ENCODE results near the gene EIF3D.

Gene EIF3D

DNA sequence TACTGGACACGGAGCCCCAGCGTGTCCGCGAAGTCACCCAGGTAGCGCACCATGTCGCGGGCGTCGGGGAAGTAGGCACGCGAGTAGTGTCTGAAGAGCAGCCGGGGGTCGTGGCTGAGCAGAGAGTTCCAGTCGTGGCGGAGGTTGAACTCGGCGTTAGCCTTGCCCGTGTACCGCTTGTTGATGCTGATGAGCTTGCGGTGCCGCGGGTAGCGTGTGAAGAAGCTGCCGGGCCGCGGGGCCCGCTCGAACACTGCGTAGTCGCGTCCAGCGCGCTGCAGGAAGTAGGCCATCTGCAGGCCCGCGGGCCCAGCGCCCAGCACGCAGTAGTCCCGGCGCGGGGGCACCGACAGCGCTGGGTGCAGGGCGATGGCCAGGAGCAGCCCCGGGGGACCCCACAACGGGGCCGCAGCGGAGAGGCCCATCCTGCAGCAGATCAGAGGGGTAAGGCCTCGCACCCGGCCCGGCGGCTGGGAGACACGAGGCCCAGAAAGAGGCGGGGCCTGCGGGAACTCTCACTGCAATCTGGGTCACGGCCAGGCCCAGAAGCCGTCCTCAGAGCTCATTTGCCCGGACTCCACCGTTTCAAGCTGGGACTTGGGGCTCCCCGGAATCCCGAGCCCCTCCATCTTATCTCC lies 22.8 kb downstream of the EIF3D start:
- DNase-seq = no peak

GRCh38 chr22:36497910-36498665 lies 30.9 kb downstream of the EIF3D start:
- no peak for DNase-seq

GRCh38 chr22:36493690-36494110 lies 35.3 kb downstream of the EIF3D start:
- no peak for DNase-seq

DNA sequence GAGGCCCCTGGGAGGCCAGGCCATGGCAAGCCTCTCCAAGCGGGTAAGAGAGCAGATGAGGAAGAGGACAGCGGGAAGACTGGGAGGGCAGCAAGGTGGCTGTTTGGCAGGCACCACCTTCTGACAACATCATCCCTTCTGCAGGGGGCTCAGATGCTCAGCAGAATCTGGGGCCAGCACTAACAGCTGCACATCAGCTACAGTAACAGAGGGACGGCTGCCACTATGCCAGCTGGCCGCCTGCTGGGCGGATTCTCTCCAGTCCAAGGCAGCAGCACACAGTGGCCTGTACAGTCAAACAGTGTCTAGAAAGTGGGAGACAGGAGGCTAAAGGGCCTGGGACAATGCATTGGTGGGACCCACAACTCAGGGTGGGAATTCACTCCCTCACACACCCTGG lies 36.9 kb downstream of the EIF3D start:
- no peak for DNase-seq

GRCh38 chr22:36491155-36491554 lies 37.8 kb downstream of the EIF3D start:
- no peak for DNase-seq

- DNase-seq = peak; percentile 15
Measured at GRCh38 chr22:36486619-36487384, 42.2 kb downstream of the EIF3D start.

DNA sequence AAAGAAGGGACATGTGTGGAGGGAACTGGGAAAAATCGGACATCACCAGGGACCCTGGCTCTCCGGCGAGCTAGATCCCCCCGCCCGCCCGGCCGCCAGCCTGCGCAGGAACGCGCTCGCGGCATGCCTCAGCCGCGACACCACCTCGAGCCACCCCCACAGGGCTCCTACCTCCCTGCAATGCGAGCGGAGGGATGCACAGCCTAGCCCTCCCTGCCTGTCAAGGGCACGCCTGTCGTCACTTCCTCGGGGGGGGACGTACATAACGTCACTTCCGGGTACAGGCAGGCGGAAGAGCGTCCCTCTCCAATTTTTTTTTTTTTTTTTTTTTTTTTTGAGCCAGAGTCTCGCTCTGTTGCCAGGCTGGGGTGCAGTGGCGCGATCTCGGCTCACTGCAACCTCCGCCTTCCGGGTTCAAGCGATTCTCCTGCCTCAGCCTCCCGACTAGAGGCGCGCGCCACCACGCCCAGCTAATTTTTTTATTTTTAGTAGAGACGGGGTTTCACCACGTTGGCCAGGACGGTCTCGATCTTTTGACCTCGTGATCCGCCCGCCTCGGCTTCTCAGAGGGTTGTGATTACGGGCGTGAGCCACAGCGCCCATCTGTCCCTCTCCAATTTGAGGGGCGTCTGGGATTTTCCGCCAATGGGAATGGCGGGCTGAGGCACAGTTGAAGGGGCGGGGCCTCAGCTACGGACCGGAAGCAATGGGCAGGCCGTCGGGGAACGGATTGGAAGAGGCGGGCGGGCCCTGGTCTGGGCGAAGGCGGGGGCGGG lies 47.4 kb downstream of the EIF3D start, which contains the start of gene TXN2:
Gene TXN2, minus strand, starts transcription at position 248 of the 776 bp plus-strand sequence. CDS start 803 bp downstream, outside the sequence.
- DNase-seq = peak; percentile 93

GRCh38 chr22:36480941-36481392 lies 48.0 kb downstream of the EIF3D start:
- DNase-seq = no peak

DNA sequence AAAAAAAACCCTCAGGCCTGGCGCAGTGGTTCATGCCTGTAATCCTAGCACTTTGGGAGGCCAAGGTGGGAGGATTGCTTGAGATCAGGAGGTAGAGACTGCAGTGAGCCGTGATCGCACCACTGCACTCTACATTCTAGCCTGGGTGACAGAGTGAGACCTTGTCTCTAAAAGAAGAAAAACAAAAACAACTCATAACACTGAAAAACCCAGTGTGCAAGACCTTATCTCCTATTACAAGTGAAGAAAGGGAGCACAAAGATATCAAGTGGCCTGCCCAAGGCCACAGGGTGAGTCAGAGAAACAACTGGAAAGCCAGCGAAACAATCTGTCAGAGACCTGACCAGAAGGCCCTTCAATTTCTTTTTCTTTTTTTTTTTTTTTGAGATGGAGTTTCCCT lies 50.0 kb downstream of the EIF3D start:
- DNase-seq = no peak

DNA sequence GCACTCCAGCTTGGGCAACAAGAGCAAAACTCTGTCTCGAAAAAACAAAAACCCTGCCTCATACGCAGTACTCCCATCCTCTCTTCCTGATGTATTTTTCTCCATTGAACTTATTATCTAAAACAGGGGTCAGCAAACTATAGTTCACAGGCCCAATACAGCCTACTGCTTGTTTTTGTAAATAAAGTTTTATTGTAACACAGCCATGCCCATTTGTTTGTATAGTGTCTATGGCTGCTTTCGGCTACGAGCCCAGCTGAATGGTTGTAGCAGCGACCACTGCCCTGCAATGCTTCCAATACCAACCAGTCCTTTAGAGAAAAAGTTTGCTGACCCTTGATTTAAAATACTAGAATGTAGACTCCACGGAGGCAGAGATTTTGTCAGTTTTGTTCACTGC lies 53.6 kb downstream of the EIF3D start:
- no peak for DNase-seq

DNA sequence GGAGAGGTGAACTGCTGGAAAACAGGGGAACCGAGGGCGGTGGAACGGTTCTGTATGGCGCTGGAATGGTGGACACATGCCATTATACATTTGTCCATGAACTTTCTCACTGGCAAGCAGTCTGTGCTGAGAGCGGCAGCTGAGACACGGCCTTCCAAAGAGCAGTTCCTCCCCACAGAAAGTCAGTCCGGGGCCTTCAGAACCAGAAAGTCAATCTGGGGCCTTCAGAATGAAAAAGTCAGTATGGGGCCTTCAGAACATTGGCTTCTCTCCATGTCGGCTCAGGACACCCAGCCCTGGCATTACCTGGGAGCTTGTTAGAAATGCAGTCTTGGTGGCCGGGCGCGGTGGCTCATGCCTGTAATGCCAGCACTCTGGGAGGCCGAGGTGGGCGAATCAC lies 56.3 kb downstream of the EIF3D start:
- DNase-seq = no peak

DNA sequence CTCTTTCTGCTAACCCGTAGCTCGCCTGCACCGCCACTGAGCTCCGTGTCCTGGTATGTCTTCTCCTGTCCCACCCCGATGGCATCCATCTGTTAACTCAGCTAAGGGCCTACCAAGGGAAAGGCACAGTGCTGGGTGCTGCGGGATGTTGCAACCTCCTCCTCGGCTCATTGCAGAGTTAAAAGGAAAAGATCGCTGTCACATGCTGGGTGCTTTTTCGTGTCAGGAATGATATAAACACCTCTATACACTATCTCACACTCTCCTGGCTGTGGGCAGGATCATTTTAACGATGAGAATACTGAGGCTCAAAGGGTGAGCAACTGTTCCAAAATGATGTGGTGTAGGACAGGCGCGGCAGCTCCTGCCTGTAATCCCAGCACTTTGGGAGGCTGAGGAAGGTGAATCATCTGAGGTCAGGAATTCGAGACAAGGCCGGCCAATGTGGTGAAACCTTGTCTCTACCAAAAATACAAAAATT lies 57.6 kb downstream of the EIF3D start:
- no peak for DNase-seq

DNA sequence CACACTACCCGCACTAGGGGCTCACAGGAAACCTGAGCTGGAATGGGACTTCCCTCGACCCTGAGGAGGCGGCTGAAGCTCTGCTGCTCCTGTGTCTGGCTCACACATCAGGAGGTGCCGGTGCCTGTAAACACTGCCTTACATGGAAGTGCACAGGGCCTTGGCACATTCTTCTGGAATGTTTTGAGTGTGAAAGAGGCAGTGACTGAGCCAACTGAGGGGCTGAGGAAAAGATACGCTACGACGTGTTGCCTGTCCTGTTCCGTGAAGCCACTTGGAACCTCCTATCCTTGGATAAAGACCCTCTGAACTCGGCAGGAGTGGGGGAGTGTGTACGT lies 58.0 kb downstream of the EIF3D start:
- DNase-seq = no peak

DNA sequence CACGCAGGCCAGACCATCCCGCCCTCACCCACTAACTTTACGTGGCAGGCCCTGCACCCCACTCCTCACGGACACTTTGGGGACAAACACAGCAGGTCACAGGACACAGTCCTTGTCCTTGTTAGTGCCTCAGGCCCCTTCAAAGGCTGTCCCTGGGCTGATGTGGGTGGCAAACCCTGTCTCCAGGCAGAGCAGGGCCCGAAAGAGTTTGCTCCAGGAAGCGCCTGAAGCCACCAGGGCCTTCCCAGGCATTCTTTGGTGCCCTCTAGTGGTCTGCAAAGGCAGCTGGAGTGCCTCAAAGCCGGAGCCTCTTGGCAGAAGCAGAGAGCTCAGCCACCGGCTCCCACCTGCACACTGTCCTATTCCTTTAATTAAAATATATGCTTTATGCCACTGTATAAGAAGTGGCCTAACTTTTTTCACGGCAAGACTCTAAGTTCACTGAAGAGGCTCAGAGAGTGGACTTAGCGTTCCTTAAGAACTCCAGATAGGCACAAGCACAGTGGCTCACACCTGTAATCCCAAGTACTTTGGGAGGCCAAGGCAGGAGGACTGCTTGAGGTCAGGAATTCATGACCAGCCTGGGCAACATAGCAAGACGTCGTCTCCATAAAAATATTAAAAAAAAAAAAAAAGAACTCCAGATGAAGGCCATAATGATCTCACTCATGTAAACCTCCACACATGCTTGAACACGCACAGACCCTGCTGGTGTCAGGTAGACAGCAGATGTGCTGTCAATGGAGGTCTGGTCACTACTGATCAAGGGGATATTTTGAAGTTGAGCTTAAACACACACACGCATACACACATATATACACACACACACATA lies 58.6 kb downstream of the EIF3D start:
- peak; percentile 70 for DNase-seq

DNA sequence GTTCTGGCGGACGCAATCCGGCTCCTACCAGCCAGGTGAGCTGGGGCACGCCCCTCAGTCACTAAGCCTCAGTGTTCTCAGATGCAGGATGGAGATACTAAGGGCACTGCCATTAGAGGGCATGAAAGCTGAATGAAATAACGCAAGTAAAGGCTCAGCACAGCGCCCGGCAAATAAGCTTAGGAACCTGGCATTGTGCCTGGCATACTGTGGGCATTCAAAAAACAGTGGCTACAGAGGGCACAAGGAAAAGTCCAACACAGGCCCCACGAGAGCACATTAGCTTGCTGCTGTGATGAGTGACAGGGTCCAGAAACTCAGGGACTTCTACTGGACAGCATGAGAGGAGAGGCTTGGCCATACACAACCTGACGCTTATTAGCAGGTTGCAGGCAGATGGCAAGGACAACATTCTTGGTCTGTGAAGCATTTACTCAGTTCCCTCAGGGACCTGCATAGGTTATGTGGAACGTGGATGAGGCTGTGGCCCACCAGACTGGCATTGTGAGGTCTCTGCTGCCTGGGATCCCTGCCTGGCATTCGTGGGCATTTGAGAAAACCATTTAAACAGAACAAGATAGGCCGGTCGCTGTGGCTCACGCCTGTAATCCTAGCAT lies 59.8 kb downstream of the EIF3D start:
- DNase-seq = no peak

DNA sequence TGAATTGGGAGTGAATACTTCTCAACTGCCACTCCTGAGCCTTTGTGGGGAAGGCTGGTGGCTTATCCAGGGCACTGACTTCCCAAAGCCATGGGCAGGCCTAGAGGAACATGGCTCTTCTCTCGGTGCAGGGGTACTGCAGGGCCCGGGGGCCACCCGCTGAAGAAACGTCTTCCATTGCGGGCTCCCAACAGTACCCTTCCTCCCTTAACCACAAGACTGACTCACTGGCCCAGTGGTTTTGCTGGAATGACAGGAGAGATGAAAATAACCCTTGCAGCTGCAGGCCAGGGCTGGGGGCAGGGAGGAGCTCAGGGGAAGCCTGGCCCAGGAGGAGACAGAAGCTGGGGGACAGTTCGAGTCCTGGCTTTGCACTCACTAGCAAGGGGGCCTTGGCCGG lies 61.0 kb downstream of the EIF3D start:
- no peak for DNase-seq

- no peak for DNase-seq
Measured at GRCh38 chr22:36467042-36467810, 61.7 kb downstream of the EIF3D start.

DNA sequence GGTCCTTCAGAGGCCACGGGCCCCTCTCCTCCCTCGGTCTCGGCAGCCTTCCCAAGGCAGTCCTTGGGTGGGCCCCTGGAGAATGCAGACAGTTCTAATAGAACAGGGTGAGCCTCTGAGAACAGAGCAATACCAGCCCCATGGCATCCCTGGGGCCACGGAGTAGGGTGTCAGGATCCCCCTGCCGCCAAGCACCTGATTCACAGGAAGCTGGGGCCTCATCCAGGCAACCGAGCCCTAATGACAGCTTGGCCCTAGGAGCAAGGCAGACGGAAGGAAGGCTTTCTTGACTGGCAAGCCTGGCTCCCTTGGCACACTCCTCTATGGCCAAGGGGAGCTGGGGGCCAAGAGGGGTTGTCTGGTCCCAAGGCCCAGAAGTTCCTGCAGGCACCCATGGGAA lies 62.7 kb downstream of the EIF3D start:
- no peak for DNase-seq

- DNase-seq = no peak
Measured at GRCh38 chr22:36465232-36466021, 63.5 kb downstream of the EIF3D start.

DNA sequence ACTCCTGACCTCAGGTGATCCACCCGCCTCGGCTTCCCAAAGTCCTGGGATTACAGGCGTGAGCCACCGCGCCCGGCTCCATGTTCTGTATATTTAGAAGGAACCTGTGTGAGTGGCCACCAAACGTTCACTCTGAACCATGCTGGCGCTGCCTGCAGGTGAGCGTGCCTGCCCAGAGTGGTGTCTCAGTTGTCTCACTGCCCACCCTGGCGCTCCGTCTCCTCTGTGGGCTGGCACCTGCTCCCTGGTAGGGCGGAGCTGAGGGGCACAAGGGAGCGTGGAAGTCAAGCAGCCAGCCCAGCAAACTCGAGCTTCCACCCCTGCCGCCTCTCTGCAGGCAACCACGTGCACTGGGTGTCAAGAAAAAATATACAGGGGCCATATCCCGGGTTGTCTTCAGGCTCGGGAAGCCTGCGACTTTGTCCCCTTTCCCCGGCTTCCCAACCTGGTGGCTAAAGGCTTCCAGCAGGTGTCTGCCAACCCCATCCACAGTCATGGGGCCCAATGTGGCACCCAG lies 64.2 kb downstream of the EIF3D start:
- no peak for DNase-seq
